ENCODE results near the gene EPN3. TPM values are rescaled to one million over a fixed set of nuclear protein-coding genes. Genes with fewer than 3 reads are reported as not detected.
A peak's percentile ranks its signal among the peaks of the same experiment; 100 is the strongest.

EPN3 gene
- total RNA-seq, 3 donors from 2014 or later = 8.2 to 32.8 TPM; not detected in 1

DNA sequence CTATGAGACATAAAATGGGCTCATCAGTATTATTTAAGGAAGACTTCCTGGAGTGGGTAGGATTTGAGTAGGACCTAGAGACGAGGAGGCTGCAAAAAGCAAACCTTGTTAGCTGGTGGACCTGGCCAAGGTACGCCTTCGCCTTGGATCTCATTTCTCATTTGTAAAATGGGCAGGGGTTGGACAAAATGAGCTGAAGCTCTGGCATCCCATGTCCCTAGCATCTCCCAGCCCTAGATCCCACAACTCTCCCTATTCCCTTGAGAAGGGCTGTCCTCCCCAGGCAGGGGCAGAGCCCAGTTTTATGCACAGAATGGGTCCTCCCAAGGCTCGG is 14.1 kb downstream of the EPN3 start:
- TF ChIP-seq, protein P1, sequence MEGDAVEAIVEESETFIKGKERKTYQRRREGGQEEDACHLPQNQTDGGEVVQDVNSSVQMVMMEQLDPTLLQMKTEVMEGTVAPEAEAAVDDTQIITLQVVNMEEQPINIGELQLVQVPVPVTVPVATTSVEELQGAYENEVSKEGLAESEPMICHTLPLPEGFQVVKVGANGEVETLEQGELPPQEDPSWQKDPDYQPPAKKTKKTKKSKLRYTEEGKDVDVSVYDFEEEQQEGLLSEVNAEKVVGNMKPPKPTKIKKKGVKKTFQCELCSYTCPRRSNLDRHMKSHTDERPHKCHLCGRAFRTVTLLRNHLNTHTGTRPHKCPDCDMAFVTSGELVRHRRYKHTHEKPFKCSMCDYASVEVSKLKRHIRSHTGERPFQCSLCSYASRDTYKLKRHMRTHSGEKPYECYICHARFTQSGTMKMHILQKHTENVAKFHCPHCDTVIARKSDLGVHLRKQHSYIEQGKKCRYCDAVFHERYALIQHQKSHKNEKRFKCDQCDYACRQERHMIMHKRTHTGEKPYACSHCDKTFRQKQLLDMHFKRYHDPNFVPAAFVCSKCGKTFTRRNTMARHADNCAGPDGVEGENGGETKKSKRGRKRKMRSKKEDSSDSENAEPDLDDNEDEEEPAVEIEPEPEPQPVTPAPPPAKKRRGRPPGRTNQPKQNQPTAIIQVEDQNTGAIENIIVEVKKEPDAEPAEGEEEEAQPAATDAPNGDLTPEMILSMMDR (IDR thresholded peaks at IDR 0.05) = no peak
- TF ChIP-seq POLR2A (IDR thresholded peaks at IDR 0.05) = no peak
- no peak for DNase-seq (ENCODE audit: low spot score in 2 of 2)
- Histone ChIP-seq H3K4me1 (peaks cover 0 to 3% of the 10 kb centered on the region in 2 donors), H3K9me3 (no peaks in the 10 kb centered on the region), H3K27me3 (no peaks in the 10 kb centered on the region), H3K36me3 (no peaks in the 10 kb centered on the region), H3K4me3 (peak overlapping the region; percentile 65 to 81 (median 72)), H3K27ac (peak overlapping the region; percentile 26 to 86)
- intact Hi-C loops (cut with DNase I; ENCODE audit: low total_unique reads) = loop anchor here (10.0 kb wide), 1 partner anchor 298 kb away; no protein-coding TSS in a partner anchor

DNA sequence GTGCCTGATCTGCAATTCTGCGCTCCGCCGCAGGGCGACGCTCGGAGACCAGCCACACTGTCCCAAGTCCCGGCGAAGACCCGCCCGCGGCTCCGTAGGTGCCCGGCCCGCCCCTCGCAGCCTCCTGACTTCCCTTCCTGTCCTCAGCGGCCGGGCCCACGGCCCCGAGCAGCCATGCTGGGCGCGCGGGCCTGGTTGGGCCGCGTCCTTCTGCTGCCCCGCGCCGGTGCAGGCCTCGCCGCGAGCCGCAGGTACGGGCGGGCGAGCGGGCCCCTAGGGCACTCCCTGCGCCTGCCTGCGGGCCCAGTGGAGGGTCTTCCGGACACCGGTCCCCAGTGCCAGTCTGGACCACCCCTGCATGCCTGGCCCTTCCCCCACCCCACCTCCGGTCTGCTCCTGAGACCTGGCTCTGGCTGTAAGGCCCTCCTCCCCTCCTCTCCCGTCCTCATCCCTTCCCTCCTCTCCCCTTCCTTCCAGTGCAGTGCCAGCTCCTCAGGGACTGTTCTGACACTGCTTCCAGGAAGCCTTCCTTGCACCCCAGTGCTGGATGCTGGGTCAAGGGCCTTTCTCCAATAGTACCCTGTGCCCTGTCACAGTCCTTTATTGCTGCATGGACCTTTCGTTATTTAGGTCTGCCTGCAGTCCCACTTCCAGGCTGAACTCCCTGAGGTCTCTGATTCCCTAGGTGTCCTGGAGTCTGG is 14.7 kb downstream of the EPN3 start, which contains the start of gene SPATA20:
TSS of gene SPATA20 (plus strand) at position 140 of the 701 bp plus-strand sequence. CDS start at position 175, 35 bp downstream.
- Histone ChIP-seq H3K36me3 (no peaks in the 10 kb centered on the region), H3K27ac (peak within 1 kb of the TSS; percentile 86 to 91), H3K9me3 (no peaks in the 10 kb centered on the region), H3K27me3 (no peaks in the 10 kb centered on the region), H3K4me3 (peak within 1 kb of the TSS; percentile 65 to 81 (median 72)), H3K4me1 (peaks cover 0 to 3% of the 10 kb centered on the region in 2 donors)
- intact Hi-C loops (cut with DNase I; ENCODE audit: low total_unique reads) = loop anchor here (10.0 kb wide), 1 partner anchor 298 kb away; no protein-coding TSS in a partner anchor
- DNase-seq (ENCODE audit: low spot score in 2 of 2) = peak; percentile 93
- TF ChIP-seq POLR2A (IDR thresholded peaks at IDR 0.05) (no peak), POLR2AphosphoS5 (IDR thresholded peaks at IDR 0.05) (peak in 1 of 3 donors; percentile 53)
- TF ChIP-seq, protein P1 (IDR thresholded peaks at IDR 0.05) = peak; percentile 97 to 99 (median 97)

DNA sequence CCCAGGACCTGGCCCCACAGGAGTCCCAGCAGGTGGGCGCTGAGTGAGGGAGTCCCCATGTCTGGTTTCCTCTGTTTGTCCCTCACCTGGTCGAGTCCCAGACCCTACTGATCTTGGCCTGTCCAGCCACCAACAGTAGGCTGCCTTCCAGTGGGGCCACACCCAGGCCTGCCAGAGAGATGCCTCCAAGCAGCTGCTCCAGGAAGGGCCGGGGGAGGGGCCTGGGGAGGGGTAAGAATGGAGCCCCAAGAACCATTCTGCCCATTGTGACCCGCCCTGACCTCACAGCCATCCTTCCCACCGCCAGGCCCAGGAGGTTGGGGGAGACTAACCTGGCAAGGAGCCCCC is 15.2 kb downstream of the EPN3 start:
- H3K36me3 ChIP-seq = no peaks in the 10 kb centered on the region
- intact Hi-C loops (cut with DNase I; ENCODE audit: low total_unique reads) = loop anchor here (10.0 kb wide), 1 partner anchor 297 kb away; no protein-coding TSS in a partner anchor
- no peaks in the 10 kb centered on the region for H3K27me3 ChIP-seq
- peak overlapping the region; percentile 65 to 81 (median 72) for H3K4me3 ChIP-seq
- TF ChIP-seq POLR2A (IDR thresholded peaks at IDR 0.05) = no peak
- no peak for TF ChIP-seq POLR2AphosphoS5 (IDR thresholded peaks at IDR 0.05)
- TF ChIP-seq, protein P1 (IDR thresholded peaks at IDR 0.05) = no peak
- no peaks in the 10 kb centered on the region for H3K9me3 ChIP-seq
- H3K27ac ChIP-seq = peak overlapping the region; percentile 86 to 91
- peaks cover 0 to 3% of the 10 kb centered on the region in 2 donors for H3K4me1 ChIP-seq
- no peak for DNase-seq (ENCODE audit: low spot score in 2 of 2)

DNA sequence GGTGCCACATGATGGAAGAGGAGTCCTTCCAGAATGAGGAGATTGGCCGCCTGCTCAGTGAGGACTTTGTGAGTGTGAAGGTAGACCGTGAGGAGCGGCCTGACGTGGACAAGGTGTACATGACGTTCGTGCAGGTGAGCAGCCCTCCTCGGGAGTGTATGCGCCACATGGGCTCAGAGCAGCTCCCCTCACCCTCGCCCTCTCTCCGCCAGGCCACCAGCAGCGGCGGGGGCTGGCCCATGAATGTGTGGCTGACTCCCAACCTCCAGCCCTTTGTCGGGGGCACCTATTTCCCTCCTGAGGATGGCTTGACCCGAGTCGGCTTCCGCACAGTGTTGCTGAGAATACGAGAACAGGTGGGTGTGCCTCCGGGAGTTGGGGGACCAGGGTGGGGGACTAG is 16.3 kb downstream of the EPN3 start:
- Histone ChIP-seq H3K36me3 (no peaks in the 10 kb centered on the region), H3K27me3 (no peaks in the 10 kb centered on the region), H3K9me3 (no peaks in the 10 kb centered on the region), H3K27ac (no peak overlapping the region), H3K4me3 (no peak overlapping the region), H3K4me1 (peaks cover 0 to 3% of the 10 kb centered on the region in 2 donors)
- DNase-seq (ENCODE audit: low spot score in 2 of 2) = no peak
- intact Hi-C loops (cut with DNase I; ENCODE audit: low total_unique reads) = loop anchor here (10.0 kb wide), 1 partner anchor 296 kb away; no protein-coding TSS in a partner anchor
- TF ChIP-seq, protein P1 (IDR thresholded peaks at IDR 0.05) = no peak
- TF ChIP-seq POLR2A (IDR thresholded peaks at IDR 0.05) (no peak), POLR2AphosphoS5 (IDR thresholded peaks at IDR 0.05) (no peak)

DNA sequence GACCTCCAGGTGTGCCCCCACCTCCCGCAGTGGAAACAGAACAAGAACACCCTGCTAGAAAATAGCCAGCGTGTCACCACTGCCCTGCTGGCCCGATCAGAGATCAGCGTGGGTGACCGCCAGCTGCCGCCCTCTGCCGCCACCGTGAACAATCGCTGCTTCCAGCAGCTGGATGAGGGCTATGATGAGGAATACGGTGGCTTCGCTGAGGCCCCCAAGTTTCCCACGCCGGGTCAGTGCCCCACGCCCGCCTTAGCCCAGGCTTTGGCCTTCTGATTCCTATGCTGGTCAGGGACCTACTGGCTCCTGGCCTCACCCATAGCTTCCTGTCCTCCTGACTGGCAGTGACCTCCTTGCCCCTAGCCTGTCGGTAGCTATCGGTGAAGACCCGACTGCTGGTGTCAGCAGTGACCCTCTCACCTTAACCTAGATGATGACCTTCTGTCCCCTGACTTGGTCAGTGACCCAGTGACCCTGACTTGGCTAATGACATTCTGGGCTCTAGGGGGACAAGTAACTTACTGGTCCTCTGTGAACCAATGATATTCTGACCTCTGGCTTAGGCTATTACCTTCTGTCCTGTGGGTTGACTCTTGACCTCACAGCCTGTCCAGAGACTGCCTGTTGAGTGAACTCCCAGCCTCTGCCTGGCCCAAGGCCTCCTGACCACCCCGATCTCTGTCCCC is 16.9 kb downstream of the EPN3 start:
- no peaks in the 10 kb centered on the region for H3K36me3 ChIP-seq
- no peak overlapping the region for H3K4me3 ChIP-seq
- no peaks in the 10 kb centered on the region for H3K27me3 ChIP-seq
- TF ChIP-seq POLR2A (IDR thresholded peaks at IDR 0.05) (no peak), POLR2AphosphoS5 (IDR thresholded peaks at IDR 0.05) (no peak)
- TF ChIP-seq, protein P1 (IDR thresholded peaks at IDR 0.05) = no peak
- no peaks in the 10 kb centered on the region for H3K9me3 ChIP-seq
- H3K27ac ChIP-seq = no peak overlapping the region
- no peak for DNase-seq (ENCODE audit: low spot score in 2 of 2)
- peaks cover 0 to 3% of the 10 kb centered on the region in 2 donors for H3K4me1 ChIP-seq
- intact Hi-C loops (cut with DNase I; ENCODE audit: low total_unique reads) = loop anchor here (10.0 kb wide), 1 partner anchor 295 kb away; no protein-coding TSS in a partner anchor

Measured in breast epithelium (tissue), 4 donors.